GM12873 (cell line): ENCODE measurements around the gene KCNK15.

Experiments
- TF ChIP-seq, protein P1 (sequence below): IDR thresholded peaks from 2 replicates; pipeline ENCODE4 v1.5.1; 2012; ENCODE audit warnings: low read depth, mild to moderate bottlenecking, moderate library complexity, low read length, control low read depth; ENCODE audit not compliant: insufficient read depth; ENCODE audit errors: missing control alignments

Gene KCNK15

DNA sequence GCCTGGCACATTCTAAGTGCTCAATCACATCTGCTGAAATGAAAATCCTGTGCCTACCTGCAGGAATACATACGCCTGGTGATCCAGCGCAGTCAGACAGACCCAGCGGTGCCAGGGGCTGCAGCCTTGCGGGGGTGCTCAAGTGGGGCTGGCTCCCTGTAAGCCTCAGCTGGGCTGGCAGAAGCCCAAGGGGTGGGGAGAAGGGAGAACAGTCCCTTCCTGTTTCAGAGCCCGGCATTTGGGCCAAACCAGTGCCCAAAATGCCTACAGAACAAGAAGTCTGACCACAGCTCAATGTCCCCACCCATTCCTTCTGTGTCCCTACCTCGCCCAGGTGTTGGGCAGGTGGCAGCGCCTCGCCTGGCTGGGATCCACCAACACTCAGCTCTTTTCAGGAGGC, 22.6 kb downstream of the KCNK15 start:
- TF ChIP-seq, protein P1, sequence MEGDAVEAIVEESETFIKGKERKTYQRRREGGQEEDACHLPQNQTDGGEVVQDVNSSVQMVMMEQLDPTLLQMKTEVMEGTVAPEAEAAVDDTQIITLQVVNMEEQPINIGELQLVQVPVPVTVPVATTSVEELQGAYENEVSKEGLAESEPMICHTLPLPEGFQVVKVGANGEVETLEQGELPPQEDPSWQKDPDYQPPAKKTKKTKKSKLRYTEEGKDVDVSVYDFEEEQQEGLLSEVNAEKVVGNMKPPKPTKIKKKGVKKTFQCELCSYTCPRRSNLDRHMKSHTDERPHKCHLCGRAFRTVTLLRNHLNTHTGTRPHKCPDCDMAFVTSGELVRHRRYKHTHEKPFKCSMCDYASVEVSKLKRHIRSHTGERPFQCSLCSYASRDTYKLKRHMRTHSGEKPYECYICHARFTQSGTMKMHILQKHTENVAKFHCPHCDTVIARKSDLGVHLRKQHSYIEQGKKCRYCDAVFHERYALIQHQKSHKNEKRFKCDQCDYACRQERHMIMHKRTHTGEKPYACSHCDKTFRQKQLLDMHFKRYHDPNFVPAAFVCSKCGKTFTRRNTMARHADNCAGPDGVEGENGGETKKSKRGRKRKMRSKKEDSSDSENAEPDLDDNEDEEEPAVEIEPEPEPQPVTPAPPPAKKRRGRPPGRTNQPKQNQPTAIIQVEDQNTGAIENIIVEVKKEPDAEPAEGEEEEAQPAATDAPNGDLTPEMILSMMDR, result no peak

DNA sequence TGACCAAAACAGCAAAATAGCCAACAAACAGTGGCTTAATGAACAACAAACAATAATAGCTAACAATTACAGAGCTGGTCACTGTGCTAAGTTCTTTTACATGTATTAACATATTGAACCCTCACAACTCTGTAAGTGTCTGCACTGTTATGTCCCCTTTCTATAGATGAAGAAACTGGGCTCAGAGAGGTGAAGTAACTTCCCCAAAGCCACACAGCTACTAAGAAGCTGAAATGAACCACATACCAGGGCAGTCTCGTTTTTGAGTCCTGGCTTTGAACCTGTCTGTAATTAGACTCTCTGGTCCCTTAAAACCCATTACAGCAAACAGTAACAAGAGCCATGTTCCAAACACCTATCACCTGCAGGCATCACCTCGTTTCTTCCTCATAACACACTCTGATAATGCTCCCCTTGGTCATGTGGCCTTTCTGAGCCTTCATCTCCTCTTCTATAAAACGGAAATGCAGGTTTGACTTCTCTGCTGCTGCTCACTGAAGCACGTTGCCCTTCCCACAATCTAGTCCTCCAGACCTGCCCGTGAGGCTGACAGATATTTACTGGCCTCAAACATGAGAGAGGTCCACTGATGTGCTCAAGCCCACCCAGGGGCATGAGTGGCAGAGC, 23.3 kb downstream of the KCNK15 start:
- TF ChIP-seq, protein P1, result no peak

DNA sequence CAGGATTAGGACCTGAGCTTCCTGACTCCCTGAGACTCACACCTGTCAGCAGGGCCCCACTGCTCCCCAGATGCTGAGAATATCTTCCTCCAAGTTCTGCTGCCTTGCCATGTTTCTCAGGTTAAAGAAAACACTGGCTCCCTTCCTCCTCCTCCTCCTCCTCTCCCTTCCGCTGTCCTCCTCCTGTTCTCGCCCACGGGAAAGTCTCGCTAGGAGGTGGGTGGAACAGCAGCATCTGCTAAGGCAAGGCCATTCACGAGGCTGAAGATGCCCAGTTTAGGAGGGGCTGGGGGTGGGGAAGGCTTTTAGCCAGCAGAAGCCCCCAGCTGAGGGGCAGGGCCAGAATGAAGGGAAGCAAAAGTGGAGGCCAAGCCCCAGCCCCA, 23.8 kb downstream of the KCNK15 start:
- TF ChIP-seq, protein P1, result no peak

DNA sequence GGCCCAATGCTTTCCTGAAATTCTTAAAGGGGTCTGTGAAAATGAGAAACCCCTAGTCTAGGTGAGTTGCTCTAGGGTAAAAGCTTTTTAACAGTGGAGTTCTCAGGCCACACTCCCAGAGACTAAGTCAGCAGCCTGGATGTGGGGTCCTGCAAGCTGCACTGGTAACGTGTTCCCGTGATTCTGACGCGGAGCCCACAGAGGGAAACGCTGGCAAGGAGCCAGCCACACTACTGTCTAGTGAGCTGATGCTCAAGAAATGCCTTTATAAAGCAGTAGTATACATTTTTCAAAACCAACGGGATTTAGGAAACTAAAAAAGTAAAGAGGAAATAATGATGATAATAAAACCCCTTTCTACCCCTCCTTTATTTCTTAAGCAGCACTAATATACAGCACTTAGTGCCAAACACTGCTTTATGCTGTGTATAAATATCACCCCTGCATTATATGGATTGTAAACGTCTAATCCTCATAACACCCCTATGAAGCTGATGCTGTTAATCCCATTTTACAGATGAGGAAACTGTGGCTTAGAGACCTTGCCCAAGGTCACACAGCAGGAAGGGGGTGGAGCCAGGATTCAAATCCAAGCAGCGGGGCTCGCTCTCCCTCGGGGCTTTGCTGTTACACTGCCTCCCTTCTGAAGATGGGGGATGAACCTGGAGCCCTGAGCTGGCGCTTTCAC, 25.0 kb downstream of the KCNK15 start:
- TF ChIP-seq, protein P1, result no peak

DNA sequence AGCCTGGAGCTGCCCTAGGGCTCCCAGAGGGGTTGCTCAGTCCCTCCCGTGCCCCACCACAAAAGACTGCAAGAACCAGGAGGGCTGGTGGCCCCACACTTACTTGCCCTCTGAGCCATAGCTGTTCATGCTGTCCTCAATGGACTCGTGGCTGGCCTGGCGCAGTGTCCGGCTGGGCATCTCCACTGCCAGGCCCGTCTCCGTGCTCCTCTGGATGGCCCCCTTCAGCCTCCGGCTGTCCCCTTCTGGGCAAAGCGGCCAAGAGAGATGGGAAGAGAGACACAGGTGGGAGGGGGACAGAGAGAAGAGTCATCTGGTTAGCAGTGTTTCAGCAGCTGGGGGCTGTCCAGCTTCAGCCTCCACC, 25.5 kb downstream of the KCNK15 start:
- TF ChIP-seq, protein P1, result no peak

DNA sequence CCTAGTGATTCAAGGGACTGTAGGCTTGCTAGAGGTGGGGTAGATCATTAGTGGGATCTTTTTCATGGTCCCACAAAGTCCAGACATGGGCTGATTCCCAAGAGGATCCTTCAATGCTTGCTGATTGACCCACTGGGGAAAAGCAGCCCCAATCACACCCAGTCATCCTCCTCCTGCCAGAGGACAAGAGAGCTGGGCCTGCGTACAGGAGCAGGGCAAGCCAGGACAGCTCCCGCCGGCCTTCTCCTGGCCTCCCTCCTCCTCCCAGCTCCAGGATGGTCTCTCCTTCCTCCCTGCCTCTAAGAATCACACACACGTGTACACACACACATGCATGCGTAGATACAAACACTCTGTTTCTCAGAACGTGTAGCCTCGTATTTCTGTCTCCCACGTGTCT, 27.0 kb downstream of the KCNK15 start:
- TF ChIP-seq, protein P1, result no peak

DNA sequence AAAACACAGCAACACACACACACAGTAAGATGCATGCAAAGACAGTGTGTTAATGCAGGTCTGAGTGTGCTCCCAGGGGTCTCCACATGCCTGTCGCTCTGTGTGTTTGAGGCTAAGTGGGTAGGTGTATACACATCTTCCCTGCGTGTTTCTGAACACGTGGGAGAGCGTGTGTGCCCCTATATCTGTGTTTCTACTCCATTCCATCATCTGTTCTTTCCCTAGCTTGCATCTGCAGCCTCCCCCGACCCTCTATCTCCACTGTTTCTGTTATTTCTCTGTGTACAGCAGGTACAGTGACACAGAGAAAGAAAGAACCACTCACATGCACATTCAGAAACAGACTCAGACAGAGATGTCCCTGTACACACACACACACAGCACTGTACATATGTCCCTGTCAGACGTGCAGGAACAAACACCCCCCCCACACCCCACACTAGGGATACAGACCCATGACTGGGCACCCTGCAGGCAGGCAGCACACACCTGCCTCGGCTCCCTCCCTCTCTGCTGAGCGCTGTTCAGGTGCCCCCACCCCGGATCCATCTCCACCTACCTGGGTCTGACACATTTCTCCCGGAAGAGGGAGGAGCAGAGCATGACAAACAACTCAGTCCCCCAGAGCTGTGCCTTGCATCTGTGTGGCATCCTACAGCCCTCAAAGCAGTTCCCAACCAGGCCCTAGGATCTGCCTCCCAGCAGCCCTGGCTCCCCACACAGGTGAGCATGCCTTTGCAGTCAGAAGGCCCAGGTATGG, 27.6 kb downstream of the KCNK15 start:
- TF ChIP-seq, protein P1, result no peak
